CD4-positive, alpha-beta T cell treated with Interleukin-15 for 4 hours (primary cell): Measurements from ENCODE around the gene PCDH12.
A peak's percentile ranks its signal among the peaks of the same experiment; 100 is the strongest.
"Not testable (repeated sequence)": the region's sequence is repeated elsewhere in the genome, so short reads cannot be mapped to it uniquely, and the experiment has no call there.

Source experiments
- DNase-seq: peaks from one replicate; pipeline ENCODE4 v3.0.0-alpha.2; 2020; ENCODE audit warnings: low spot score

The PCDH12 gene

GRCh38 chr5:141940695-141941271 is 17.2 kb downstream of the PCDH12 start:
- DNase-seq = no peak

- DNase-seq = no peak
Observed at GRCh38 chr5:141935538-141935937, 22.5 kb downstream of the PCDH12 start.

- DNase-seq = no peak
Observed at GRCh38 chr5:141934099-141934844, 23.7 kb downstream of the PCDH12 start.

- no peak for DNase-seq
Observed at GRCh38 chr5:141933151-141933550, 24.9 kb downstream of the PCDH12 start.

GRCh38 chr5:141931694-141932093 is 26.3 kb downstream of the PCDH12 start:
- DNase-seq = no peak

GRCh38 chr5:141929398-141930058 is 28.5 kb downstream of the PCDH12 start:
- no peak for DNase-seq

- DNase-seq = no peak
Observed at GRCh38 chr5:141928051-141928450, 30.0 kb downstream of the PCDH12 start.

GRCh38 chr5:141926434-141926833 is 31.6 kb downstream of the PCDH12 start:
- no peak for DNase-seq

GRCh38 chr5:141923448-141924313 is 34.3 kb downstream of the PCDH12 start, which contains the start of gene DELE1:
Gene DELE1 (plus strand): TSS chr5:141923871. CDS start chr5:141923942, 71 bp downstream.
- peak; percentile 86 for DNase-seq

- not testable (repeated sequence) for DNase-seq
Observed at GRCh38 chr5:141922827-141923447, 35.1 kb downstream of the PCDH12 start.

GRCh38 chr5:141920771-141921170 is 37.2 kb downstream of the PCDH12 start:
- no peak for DNase-seq

- no peak for DNase-seq
Observed at GRCh38 chr5:141919218-141920119, 38.5 kb downstream of the PCDH12 start.

- DNase-seq = no peak
Observed at GRCh38 chr5:141917760-141918159, 40.2 kb downstream of the PCDH12 start.

- no peak for DNase-seq
Observed at GRCh38 chr5:141916522-141916921, 41.5 kb downstream of the PCDH12 start.

GRCh38 chr5:141915881-141916336 is 42.1 kb downstream of the PCDH12 start:
- DNase-seq = no peak

GRCh38 chr5:141914797-141915196 is 43.2 kb downstream of the PCDH12 start:
- no peak for DNase-seq

- no peak for DNase-seq
Observed at GRCh38 chr5:141914199-141914743, 43.7 kb downstream of the PCDH12 start.

GRCh38 chr5:141913560-141914198 is 44.3 kb downstream of the PCDH12 start:
- no peak for DNase-seq

GRCh38 chr5:141910271-141910673 is 47.7 kb downstream of the PCDH12 start:
- DNase-seq = no peak

- DNase-seq = no peak
Observed at GRCh38 chr5:141909212-141909611, 48.8 kb downstream of the PCDH12 start.
